ENCODE data around the gene TTC38.

The TTC38 gene

DNA sequence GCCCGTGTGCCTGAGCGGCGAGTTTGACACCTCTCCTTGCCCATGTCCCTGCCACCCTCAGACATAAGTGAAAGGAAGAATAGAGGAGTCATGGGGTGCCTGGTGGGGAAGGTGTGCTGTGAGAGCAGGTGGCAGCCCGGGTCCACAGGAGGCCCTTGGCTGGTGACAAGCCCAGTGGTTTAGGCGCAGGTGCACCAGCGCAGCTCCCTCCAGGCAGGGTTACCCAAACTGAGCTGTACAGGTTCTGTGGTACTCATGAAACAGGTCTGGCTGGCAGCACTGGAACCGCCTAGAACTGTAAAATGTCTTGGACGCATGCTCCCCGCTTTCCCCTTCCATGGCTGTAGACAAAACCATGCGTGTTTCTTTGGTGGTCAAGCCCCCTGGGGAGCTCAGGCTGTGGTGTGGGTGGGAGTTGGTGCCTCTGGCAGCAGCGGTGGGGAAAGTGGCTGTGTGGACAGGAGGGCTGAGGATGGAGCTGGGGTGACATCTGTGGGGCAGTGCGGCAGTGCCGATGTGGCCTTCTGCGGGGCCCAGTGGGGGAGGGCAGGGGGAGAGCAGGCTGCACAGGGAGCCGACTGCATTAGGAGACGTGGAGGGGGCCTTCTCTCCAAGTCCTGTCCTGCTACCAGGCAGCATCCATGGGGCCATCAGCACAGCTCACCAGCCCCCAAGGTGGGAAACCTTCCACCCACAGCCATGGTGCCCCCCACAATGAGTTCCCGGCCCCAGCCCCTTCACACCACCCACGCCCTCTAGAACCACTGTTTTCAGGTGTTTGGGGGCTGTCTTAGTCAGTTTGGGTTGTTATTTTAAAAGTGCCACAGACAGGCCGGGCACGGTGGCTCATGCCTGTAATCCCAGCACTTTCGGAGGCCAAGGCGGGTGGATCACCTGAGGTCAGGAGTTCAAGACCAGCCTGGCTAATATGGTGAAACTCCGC lies 23.3 kb downstream of the TTC38 start:
- peak overlapping the region; percentile 68 for H3K27ac Mint-ChIP-seq
- no peak for DNase-seq
- peaks cover 38 to 72% of the 10 kb centered on the region in 2 donors for H3K4me1 Mint-ChIP-seq
- peaks cover 33 to 35% of the 10 kb centered on the region in 2 donors for H3K36me3 Mint-ChIP-seq
- no peaks in the 10 kb centered on the region for H3K27me3 Mint-ChIP-seq
- H3K9me3 Mint-ChIP-seq: peaks cover 4 to 5% of the 10 kb centered on the region in 2 donors
- H3K4me3 Mint-ChIP-seq: no peak overlapping the region
- ATAC-seq (replicated peaks): no peak

DNA sequence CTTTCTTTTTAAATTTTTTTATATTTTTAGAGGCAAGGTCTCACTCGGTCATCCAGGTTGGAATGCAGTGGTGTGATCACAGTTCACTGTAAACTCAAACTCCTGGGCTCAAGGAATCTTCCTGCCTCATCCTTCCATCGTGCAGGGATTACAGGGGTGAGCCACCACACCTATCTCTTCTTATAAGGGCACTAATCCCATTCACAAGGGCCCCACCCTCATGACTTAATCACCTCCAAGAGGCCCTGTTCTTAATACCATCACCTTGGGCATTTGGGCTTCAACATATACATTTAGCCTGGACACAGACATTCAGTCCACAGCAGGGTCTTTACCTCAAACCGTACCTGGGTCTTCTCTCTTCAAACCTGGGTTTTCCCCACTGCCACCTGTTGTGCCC lies 24.4 kb downstream of the TTC38 start:
- peaks cover 31 to 35% of the 10 kb centered on the region in 2 donors for H3K36me3 Mint-ChIP-seq
- H3K27me3 Mint-ChIP-seq: no peaks in the 10 kb centered on the region
- ATAC-seq (replicated peaks) (no peak), DNase-seq (no peak)
- H3K27ac Mint-ChIP-seq: peak overlapping the region; percentile 68
- H3K9me3 Mint-ChIP-seq: peaks cover 4 to 5% of the 10 kb centered on the region in 2 donors
- no peak overlapping the region for H3K4me3 Mint-ChIP-seq
- peaks cover 42 to 68% of the 10 kb centered on the region in 2 donors for H3K4me1 Mint-ChIP-seq

DNA sequence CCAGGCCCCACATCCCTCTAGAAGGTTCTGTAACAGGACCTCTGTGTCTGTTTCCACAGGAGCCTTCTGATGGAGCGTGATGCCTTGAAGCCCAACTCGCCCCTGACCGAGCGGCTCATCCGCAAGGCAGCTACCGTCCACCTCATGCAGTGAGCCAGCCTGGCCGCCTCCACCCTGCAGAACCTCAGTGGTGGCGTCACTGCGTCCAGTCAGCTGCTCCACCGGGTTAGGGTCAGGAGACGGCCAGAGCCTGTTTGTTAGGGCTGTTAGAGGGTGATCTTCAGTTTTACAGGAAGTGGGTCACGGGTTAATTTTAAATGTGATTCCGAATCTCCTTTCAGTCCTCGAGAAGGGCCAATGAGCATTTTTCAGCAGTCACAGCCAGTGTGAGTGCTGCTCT lies 24.9 kb downstream of the TTC38 start:
- Mint-ChIP-seq H3K36me3 (peaks cover 26 to 30% of the 10 kb centered on the region in 2 donors), H3K4me1 (peaks cover 42 to 68% of the 10 kb centered on the region in 2 donors)

DNA sequence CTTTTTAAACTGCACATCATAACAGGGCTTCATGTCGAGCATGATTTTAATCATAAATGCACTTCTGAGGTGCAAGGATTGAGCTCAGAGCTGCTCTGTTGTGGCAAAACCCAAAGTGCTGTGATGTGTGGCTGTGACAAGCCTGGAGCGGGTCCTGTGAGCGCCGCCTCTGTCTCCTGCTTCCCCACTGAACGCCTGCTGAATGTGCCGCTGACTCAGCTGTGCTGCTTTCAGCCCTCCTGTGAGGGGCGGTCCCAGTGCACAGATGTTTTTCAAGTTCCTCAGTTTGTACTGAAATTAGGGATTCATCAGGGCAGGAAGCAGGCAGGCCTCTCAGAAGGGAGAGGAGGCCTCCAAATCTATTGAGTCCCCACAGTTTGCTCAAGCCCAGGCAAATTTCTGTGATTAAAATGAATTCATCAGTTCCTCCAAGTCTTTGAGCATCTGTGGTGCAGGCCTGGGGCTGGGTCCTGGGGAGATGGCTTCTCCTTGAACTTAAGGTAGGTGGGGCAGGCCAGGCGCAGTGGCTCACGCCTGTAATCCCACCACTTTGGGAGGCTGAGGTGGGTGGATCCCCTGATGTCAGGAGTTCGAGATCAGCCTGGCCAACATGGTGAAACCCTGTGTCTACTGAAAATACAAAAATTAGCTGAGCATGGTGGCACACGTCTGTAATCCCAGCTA lies 25.9 kb downstream of the TTC38 start:
- H3K36me3 Mint-ChIP-seq: peaks cover 24 to 31% of the 10 kb centered on the region in 2 donors
- peaks cover 38 to 59% of the 10 kb centered on the region in 2 donors for H3K4me1 Mint-ChIP-seq
- peak overlapping the region in 1 of 2 donors; percentile 4 for H3K4me3 Mint-ChIP-seq
- peak overlapping the region; percentile 67 for H3K27ac Mint-ChIP-seq
- DNase-seq: peak; percentile 24
- no peak for ATAC-seq (replicated peaks)
- H3K9me3 Mint-ChIP-seq: peaks cover 4 to 5% of the 10 kb centered on the region in 2 donors
- peaks cover 0 to 3% of the 10 kb centered on the region in 2 donors for H3K27me3 Mint-ChIP-seq

More for the DNA sequence above, 24.9 kb downstream of the TTC38 start:
- no peak overlapping the region for H3K4me3 Mint-ChIP-seq
- peak overlapping the region; percentile 69 for H3K27ac Mint-ChIP-seq
- H3K27me3 Mint-ChIP-seq: no peaks in the 10 kb centered on the region
- H3K9me3 Mint-ChIP-seq: peaks cover 4 to 5% of the 10 kb centered on the region in 2 donors
- ATAC-seq (replicated peaks): no peak
- no peak for DNase-seq

GRCh38 chr22:46294784-46295183 lies 27.0 kb downstream of the TTC38 start:
- peaks cover 0 to 6% of the 10 kb centered on the region in 2 donors for H3K27me3 Mint-ChIP-seq
- H3K27ac Mint-ChIP-seq: peak overlapping the region; percentile 52
- no peak for DNase-seq

GRCh38 chr22:46295277-46295971 lies 27.6 kb downstream of the TTC38 start:
- peaks cover 0 to 6% of the 10 kb centered on the region in 2 donors for H3K27me3 Mint-ChIP-seq
- H3K4me1 Mint-ChIP-seq: peaks cover 36 to 44% of the 10 kb centered on the region in 2 donors
- DNase-seq (no peak), ATAC-seq (replicated peaks) (no peak)
- H3K9me3 Mint-ChIP-seq: peaks cover 4 to 5% of the 10 kb centered on the region in 2 donors
- peaks cover 22 to 28% of the 10 kb centered on the region in 2 donors for H3K36me3 Mint-ChIP-seq
- H3K4me3 Mint-ChIP-seq: peak overlapping the region; percentile 93
- H3K27ac Mint-ChIP-seq: peak overlapping the region; percentile 99

More at GRCh38 chr22:46294784-46295183, 27.0 kb downstream of the TTC38 start:
- Mint-ChIP-seq H3K4me3 (peak overlapping the region in 1 of 2 donors; percentile 3), H3K36me3 (peaks cover 24 to 33% of the 10 kb centered on the region in 2 donors), H3K4me1 (peaks cover 39 to 49% of the 10 kb centered on the region in 2 donors), H3K9me3 (peaks cover 4 to 5% of the 10 kb centered on the region in 2 donors)
- no peak for ATAC-seq (replicated peaks)

DNA sequence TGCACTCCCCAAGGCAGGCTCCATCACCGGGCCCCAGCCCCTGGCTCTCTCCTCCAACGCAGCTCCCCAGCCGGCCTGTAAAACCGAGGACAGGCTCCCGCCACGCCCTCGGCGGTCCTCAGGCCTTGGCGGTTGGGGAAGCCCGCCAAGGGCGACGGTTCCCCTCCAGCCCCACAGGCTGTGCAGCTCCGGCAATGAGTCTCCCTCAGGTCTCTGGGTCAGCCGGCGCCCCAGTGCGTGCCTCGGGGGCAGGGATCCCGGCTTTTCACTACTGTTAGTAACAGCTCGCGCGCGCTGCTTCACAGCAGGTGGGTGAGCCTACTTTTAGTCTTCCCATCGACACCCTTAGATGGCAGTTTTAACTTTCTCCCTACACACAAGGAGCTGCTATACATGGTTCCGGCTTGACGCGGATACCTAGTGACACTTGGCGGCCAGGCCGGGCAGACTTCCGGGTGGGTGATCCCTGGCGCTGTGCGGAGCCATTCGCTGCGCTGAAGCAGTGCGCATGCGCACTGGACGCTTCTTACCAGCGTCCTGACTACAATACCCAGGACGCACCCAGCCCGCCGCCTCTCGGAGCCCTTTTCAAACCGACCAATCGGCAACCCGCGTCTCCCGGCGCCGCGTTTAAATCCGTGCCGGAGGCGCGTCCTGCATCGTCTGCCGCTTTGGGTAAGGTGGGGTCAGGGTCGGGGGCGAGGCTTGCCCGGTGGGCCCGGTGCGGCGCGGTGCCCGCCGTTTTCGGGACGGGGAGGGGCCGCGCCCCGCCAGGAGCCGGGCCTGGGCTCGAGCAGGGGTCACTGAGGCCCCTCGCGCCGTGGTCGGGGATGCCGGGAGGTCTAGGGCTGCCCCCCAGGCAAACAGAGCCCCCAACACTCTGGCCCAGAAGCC lies 28.7 kb downstream of the TTC38 start, which contains the start of gene GTSE1:
Gene GTSE1 (plus strand): TSS at position 614 of the 894 bp plus-strand sequence. CDS start 531 bp downstream, outside the sequence.
- Mint-ChIP-seq H3K27ac (peak within 1 kb of the TSS; percentile 99), H3K36me3 (peaks cover 11 to 18% of the 10 kb centered on the region in 2 donors), H3K27me3 (peaks cover 0 to 6% of the 10 kb centered on the region in 2 donors), H3K9me3 (peaks cover 4 to 5% of the 10 kb centered on the region in 2 donors), H3K4me3 (peak within 1 kb of the TSS; percentile 93), H3K4me1 (peaks cover 36 to 44% of the 10 kb centered on the region in 2 donors)
- DNase-seq (peak; percentile 97), ATAC-seq (replicated peaks) (peak; percentile 97)

DNA sequence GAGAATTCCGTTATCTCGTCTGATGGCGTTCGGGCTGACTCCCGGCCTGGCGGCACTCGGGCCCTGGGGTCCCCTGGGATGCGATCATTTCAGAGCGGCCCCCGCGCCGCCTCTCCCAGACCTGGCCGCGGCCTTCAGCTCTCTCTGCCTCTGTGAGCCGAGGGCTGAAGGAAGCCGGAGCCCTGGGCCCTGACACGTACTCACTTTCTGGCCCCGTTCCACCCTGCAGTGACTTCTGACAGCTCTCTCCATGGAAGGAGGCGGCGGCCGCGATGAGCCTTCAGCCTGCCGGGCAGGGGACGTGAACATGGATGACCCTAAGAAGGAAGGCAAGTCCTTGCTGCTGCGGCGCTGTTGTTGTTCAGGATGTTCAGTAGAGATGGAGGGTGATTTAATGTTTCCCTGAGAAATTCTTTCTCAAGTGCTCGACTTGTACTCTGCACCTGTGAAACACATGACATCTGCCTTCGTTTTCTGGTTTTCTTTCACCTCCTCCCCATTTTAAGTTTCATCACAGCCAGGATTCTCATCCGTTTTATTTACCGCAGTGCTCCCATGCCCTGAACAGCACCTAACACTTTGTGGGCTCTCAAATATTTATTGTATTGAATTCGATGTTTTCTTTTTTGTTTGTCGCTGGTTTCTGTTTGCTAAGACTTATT lies 29.5 kb downstream of the TTC38 start:
- no peak for DNase-seq
- Mint-ChIP-seq H3K9me3 (peaks cover 3 to 4% of the 10 kb centered on the region in 2 donors), H3K4me1 (peaks cover 35 to 43% of the 10 kb centered on the region in 2 donors), H3K4me3 (peak overlapping the region; percentile 81 to 93), H3K27me3 (peaks cover 0 to 6% of the 10 kb centered on the region in 2 donors), H3K27ac (peak overlapping the region; percentile 52), H3K36me3 (peaks cover 9 to 15% of the 10 kb centered on the region in 2 donors)
- peak; percentile 2 to 6 for ATAC-seq (replicated peaks)

DNA sequence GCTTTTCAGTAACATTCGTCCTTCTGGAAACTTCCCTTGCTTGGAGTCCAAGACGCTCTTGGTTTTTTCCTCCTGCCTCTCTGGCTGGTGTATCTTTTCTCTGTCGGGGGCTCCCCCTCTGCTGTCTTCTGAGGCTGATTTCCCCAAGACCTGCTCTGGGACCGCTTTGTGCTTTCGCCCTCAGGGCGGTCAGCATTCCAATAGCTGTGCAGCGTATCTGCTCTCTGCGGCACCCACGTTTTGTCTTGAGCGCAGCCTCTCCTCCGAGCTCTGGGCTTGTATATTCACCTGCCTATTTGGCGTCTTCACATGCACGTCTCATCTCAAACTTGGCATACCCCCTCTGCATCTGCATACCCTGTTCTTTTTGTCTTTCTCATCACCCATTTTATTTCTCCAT lies 31.3 kb downstream of the TTC38 start:
- peaks cover 0 to 6% of the 10 kb centered on the region in 2 donors for H3K27me3 Mint-ChIP-seq
- H3K36me3 Mint-ChIP-seq: peaks cover 2 to 11% of the 10 kb centered on the region in 2 donors
- DNase-seq (no peak), ATAC-seq (replicated peaks) (no peak)
- H3K27ac Mint-ChIP-seq: no peak overlapping the region
- H3K9me3 Mint-ChIP-seq: no peaks in the 10 kb centered on the region
- H3K4me1 Mint-ChIP-seq: peaks cover 23 to 25% of the 10 kb centered on the region in 2 donors
- no peak overlapping the region for H3K4me3 Mint-ChIP-seq

DNA sequence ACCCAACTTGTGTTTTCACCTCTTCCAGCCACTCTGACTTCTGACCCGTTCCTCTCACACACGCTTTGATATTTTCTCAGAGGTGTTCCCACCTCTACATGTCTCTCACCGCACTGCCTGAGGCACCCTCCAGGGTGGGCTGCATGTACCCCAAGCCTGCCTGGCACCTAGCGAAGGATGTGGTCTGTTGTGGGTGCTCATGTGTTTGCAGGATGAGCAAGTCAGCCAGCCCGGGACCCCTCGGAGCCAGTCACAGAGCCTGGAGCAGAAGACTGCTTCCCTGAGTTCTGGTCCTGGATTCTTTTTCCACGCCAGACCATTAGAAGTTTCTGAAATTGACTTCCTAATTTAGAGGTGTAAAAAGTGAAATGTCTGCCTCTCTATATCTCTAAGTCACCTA lies 32.7 kb downstream of the TTC38 start:
- Mint-ChIP-seq H3K4me3 (no peak overlapping the region), H3K27me3 (peaks cover 0 to 6% of the 10 kb centered on the region in 2 donors), H3K4me1 (peaks cover 19% of the 10 kb centered on the region in 2 donors)

GRCh38 chr22:46303347-46303965 lies 35.6 kb downstream of the TTC38 start:
- ATAC-seq (replicated peaks) (no peak), DNase-seq (no peak)
- Mint-ChIP-seq H3K36me3 (peaks cover 0 to 4% of the 10 kb centered on the region in 2 donors), H3K4me3 (no peak overlapping the region), H3K27me3 (peaks cover 0 to 5% of the 10 kb centered on the region in 2 donors), H3K4me1 (peaks cover 0 to 2% of the 10 kb centered on the region in 2 donors), H3K27ac (no peak overlapping the region), H3K9me3 (no peaks in the 10 kb centered on the region)

More for the DNA sequence above, 32.7 kb downstream of the TTC38 start:
- H3K27ac Mint-ChIP-seq: no peak overlapping the region
- no peak for DNase-seq
- H3K9me3 Mint-ChIP-seq: no peaks in the 10 kb centered on the region
- peaks cover 2 to 11% of the 10 kb centered on the region in 2 donors for H3K36me3 Mint-ChIP-seq
- no peak for ATAC-seq (replicated peaks)

DNA sequence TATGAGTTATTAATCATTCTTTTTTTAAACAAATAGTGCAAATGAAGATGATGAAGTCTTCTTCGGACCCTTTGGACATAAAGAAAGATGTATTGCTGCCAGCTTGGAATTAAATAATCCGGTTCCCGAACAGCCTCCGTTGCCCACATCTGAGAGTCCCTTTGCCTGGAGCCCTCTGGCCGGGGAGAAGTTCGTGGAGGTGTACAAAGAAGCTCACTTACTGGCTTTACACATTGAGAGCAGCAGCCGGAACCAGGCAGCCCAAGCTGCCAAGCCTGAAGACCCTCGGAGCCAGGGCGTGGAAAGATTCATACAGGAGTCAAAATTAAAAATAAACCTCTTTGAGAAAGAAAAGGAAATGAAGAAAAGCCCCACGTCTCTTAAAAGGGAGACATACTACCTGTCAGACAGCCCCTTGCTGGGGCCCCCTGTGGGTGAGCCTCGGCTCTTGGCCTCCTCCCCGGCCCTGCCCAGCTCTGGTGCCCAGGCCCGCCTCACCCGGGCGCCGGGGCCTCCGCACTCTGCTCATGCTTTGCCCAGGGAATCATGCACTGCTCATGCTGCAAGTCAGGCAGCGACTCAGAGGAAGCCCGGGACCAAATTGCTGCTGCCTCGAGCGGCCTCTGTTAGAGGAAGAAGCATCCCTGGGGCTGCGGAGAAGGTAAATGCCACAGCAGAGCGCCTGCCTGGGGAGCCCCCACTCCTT lies 40.6 kb downstream of the TTC38 start:
- no peaks in the 10 kb centered on the region for H3K36me3 Mint-ChIP-seq
- H3K4me1 Mint-ChIP-seq: no peaks in the 10 kb centered on the region
- no peak for DNase-seq
- no peak for ATAC-seq (replicated peaks)
- no peak overlapping the region for H3K4me3 Mint-ChIP-seq
- H3K27me3 Mint-ChIP-seq: no peaks in the 10 kb centered on the region
- H3K27ac Mint-ChIP-seq: peak overlapping the region; percentile 65
- H3K9me3 Mint-ChIP-seq: no peaks in the 10 kb centered on the region

Measured in stimulated activated naive B cell treated with anti-CD40 and anti-IgM and Interleukin-4, amounts not matched to agents 10 μg/mL and 1 μg/mL and 100 μg/mL, for 72 hours (primary cell).